RWPE2 (cell line): Measurements from ENCODE around the gene PADI6.
A peak's percentile ranks its signal among the peaks of the same experiment; 100 is the strongest.

ENCODE experiments used
- ATAC-seq: fragments of 200-7000 bp; cut with Tn5 transposase; 3 replicates; pipeline ENCODE4 v1.9.1; 2021; ENCODE audit warnings: low read depth
- DNase-seq: peaks from one replicate; pipeline ENCODE4 v3.0.0-alpha.2; 2020; ENCODE audit warnings: low spot score
- H3K27ac ChIP-seq: fragments of 450-650 bp; 2 replicates; pipeline ENCODE4 v1.5.1; 2017; ENCODE audit warnings: mild to moderate bottlenecking; ENCODE audit not compliant: poor library complexity, severe bottlenecking
- H3K27me3 ChIP-seq: fragments of 250-450 bp; sonication (Bioruptor Pico); 2 replicates; pipeline ENCODE4 v1.5.1; 2021; ENCODE audit warnings: mild to moderate bottlenecking, moderate library complexity; ENCODE audit not compliant: insufficient read depth, poor library complexity, severe bottlenecking
- H3K36me3 ChIP-seq: fragments of 250-450 bp; sonication (Bioruptor Pico); 2 replicates; pipeline ENCODE4 v1.5.1; 2020; ENCODE audit warnings: low read depth, mild to moderate bottlenecking, moderate library complexity
- H3K4me1 ChIP-seq: fragments of 250-450 bp; sonication (Bioruptor Pico); 2 replicates; pipeline ENCODE4 v1.5.1; 2021; ENCODE audit warnings: mild to moderate bottlenecking, moderate library complexity; ENCODE audit not compliant: insufficient read depth, poor library complexity, severe bottlenecking
- H3K4me3 ChIP-seq: fragments of 250-450 bp; sonication (Bioruptor Pico); 2 replicates; pipeline ENCODE4 v1.5.1; 2021; ENCODE audit warnings: mild to moderate bottlenecking, moderate library complexity; ENCODE audit not compliant: severe bottlenecking
- H3K9me3 ChIP-seq: fragments of 250-450 bp; sonication (Bioruptor Pico); 2 replicates; pipeline ENCODE4 v1.5.1; 2021; ENCODE audit warnings: mild to moderate bottlenecking, moderate library complexity; ENCODE audit not compliant: severe bottlenecking
- TF ChIP-seq, protein P1 (sequence below): fragments of 450-650 bp; IDR thresholded peaks from one replicate; pipeline ENCODE4 v1.5.1; 2017; ENCODE audit warnings: mild to moderate bottlenecking, moderate library complexity; ENCODE audit not compliant: poor library complexity, severe bottlenecking

The PADI6 gene

DNA sequence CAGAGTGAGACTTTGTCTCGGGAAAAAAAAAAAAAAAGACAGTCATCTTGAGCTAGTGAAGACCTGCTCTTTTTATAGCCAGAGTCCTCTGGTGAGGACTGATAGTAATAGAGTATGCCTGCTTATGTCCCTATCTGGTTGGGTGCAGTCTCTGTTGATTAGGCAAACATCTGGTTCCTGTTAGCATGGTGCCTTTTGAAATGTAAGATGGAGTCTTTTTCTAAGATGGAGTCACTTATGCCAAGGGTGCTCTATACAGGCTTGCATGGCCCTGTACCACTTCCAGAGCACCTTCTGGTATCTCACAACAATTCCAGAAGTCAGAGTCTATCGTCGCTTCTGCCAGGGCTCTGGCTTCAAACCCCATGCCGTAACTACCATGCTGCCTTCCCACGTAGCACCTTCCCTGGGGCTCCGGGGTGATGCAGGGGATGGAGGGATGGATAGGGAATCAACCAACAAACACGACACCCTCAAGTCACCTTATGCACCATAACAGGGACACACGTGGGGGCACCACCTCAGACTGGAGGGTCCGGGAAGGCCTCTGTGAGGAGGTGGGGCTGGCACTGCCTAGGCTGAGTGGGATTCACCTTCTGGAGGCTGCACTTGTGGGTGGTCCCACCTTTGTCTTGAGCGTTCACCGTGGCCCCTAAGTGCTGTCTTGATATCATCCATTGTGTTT lies 11.6 kb upstream of the PADI6 start:
- DNase-seq (no peak), ATAC-seq (no peak)
- Histone ChIP-seq H3K4me3 (no peak overlapping the region), H3K9me3 (peaks cover 2% of the 10 kb centered on the region), H3K27ac (no peak overlapping the region), H3K4me1 (peaks cover 3% of the 10 kb centered on the region), H3K36me3 (no peaks in the 10 kb centered on the region), H3K27me3 (no peaks in the 10 kb centered on the region)
- TF ChIP-seq, protein P1, sequence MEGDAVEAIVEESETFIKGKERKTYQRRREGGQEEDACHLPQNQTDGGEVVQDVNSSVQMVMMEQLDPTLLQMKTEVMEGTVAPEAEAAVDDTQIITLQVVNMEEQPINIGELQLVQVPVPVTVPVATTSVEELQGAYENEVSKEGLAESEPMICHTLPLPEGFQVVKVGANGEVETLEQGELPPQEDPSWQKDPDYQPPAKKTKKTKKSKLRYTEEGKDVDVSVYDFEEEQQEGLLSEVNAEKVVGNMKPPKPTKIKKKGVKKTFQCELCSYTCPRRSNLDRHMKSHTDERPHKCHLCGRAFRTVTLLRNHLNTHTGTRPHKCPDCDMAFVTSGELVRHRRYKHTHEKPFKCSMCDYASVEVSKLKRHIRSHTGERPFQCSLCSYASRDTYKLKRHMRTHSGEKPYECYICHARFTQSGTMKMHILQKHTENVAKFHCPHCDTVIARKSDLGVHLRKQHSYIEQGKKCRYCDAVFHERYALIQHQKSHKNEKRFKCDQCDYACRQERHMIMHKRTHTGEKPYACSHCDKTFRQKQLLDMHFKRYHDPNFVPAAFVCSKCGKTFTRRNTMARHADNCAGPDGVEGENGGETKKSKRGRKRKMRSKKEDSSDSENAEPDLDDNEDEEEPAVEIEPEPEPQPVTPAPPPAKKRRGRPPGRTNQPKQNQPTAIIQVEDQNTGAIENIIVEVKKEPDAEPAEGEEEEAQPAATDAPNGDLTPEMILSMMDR, result no peak

DNA sequence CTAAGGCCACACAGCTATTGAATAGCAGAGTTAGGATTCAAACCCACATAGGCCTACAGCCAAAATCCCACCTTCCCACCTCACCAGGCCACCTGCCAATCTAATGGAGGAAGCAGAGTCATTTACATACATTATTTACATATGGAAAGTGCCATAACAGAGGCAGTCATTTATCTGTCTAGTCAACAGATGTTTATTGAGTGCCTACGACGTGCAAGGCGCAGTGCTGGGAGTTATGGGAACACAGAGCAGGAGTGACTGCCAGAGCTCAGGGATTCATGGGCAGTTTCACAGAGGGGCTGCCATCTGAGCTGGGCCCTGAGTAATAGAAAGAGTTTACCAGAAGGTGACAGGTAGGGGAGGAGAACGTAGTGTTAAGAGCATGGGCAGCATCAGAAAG lies 10.3 kb upstream of the PADI6 start:
- DNase-seq (no peak), ATAC-seq (no peak)
- Histone ChIP-seq H3K9me3 (peaks cover 2% of the 10 kb centered on the region), H3K27ac (no peak overlapping the region), H3K27me3 (no peaks in the 10 kb centered on the region), H3K36me3 (no peaks in the 10 kb centered on the region), H3K4me1 (peaks cover 9% of the 10 kb centered on the region), H3K4me3 (no peak overlapping the region)
- TF ChIP-seq, protein P1, result no peak

DNA sequence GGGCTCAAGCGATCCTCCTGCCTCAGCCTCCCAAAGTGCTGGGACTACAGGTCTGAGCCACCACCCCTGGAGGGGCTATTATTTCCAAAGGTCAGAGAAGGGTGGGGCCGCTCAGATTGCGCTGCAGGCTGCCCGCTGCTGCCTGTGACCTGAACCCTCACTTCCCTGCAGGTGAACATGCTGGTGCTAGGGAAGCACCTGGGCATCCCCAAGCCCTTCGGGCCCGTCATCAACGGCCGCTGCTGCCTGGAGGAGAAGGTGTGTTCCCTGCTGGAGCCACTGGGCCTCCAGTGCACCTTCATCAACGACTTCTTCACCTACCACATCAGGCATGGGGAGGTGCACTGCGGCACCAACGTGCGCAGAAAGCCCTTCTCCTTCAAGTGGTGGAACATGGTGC lies 8.6 kb upstream of the PADI6 start:
- ATAC-seq (no peak), DNase-seq (no peak)
- H3K9me3 ChIP-seq, result peaks cover 2% of the 10 kb centered on the region
- no peaks in the 10 kb centered on the region for H3K27me3 ChIP-seq
- no peaks in the 10 kb centered on the region for H3K36me3 ChIP-seq
- TF ChIP-seq, protein P1, result no peak
- peaks cover 9% of the 10 kb centered on the region for H3K4me1 ChIP-seq
- H3K4me3 ChIP-seq, result no peak overlapping the region
- no peak overlapping the region for H3K27ac ChIP-seq

DNA sequence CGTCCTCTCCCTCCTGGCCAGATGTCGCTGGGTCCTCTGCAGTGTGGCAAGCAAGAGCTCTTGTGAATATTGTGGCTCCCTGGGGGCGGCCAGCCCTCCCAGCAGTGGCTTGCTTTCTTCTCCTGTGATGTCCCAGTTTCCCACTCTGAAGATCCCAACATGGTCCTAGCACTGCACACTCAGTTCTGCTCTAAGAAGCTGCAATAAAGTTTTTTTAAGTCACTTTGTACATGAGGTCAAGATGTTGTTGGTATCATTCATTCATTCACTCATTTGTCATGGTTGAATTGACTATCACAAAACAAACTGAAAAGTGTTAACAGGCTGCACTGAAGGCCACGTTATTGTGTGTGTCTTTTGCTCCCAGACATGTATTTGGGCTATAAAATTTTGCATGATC lies 8.2 kb upstream of the PADI6 start:
- ATAC-seq (no peak), DNase-seq (no peak)
- Histone ChIP-seq H3K27ac (no peak overlapping the region), H3K36me3 (no peaks in the 10 kb centered on the region), H3K27me3 (no peaks in the 10 kb centered on the region), H3K4me1 (peaks cover 11% of the 10 kb centered on the region), H3K9me3 (peaks cover 2% of the 10 kb centered on the region), H3K4me3 (no peak overlapping the region)
- TF ChIP-seq, protein P1, result no peak

DNA sequence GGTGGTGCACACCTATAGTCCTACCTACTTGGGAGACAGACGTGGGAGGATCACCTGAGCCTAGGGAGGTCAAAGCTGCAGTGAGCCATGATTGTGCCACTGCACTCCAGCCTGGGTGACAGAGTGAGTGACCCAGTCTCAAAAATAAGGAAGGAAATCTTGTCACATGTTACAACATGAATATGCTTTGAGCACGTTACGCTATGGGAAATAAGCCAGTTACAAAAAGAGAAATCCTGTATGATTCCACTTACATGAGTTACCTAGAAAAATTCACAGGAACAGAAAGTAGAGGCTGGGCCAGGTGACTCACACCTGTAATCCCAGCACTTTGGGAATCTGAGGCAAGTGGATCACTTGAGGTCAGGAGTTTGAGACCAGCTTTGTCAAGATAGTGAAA lies 6.7 kb upstream of the PADI6 start:
- Histone ChIP-seq H3K27me3 (no peaks in the 10 kb centered on the region), H3K9me3 (peaks cover 2% of the 10 kb centered on the region), H3K27ac (peak overlapping the region; percentile 6), H3K4me3 (no peak overlapping the region), H3K36me3 (no peaks in the 10 kb centered on the region), H3K4me1 (peaks cover 26% of the 10 kb centered on the region)
- no peak for DNase-seq
- TF ChIP-seq, protein P1, result no peak
- peak; percentile 15; the same call in 1 of the 3 replicates for ATAC-seq
